A673 (cell line): Measurements from ENCODE around the gene DLGAP1. TPM values are rescaled to one million over a fixed set of nuclear protein-coding genes. Genes with fewer than 3 reads are reported as not detected.

ENCODE experiments used
- BruUV-seq: library from RNA; stranded (reverse); fragments of 400-500 nt; replicated peaks from 2 replicates; lab custom pipeline; 2021; lab: Mats Ljungman, UMichigan
- CTCF ChIA-PET: fragments of 300-600 bp; sonication (Branson Sonifier 250); formaldehyde crosslinking; loops from one replicate; lab custom pipeline; 2022; ENCODE audit warnings: antibody characterized with exemption; lab: Charles Lee
- POLR2A ChIA-PET: fragments of 300-600 bp; sonication (Branson Sonifier 250); formaldehyde crosslinking; loops from one replicate; lab custom pipeline; 2022; ENCODE audit warnings: antibody characterized with exemption; ENCODE audit not compliant: low non-redundant PET; lab: Charles Lee
- DNase-seq: peaks from one replicate; pipeline ENCODE4 v3.0.0-alpha.2; 2015; ENCODE audit warnings: low spot score
- H3K27ac ChIP-seq: fragments of 200-600 bp; sonication (generic); 2 replicates; pipeline ENCODE4 v1.5.1; 2016; ENCODE audit warnings: mixed run types, low read depth, mild to moderate bottlenecking, mixed read lengths, antibody characterized with exemption, low read length; ENCODE audit not compliant: poor library complexity, severe bottlenecking
- H3K27me3 ChIP-seq: fragments of 200-600 bp; sonication (generic); replicated peaks from 2 replicates; pipeline ENCODE4 v1.6.1; 2017; ENCODE audit warnings: mixed run types, low read depth, mild to moderate bottlenecking, mixed read lengths, antibody characterized with exemption, low read length; ENCODE audit not compliant: insufficient read depth, poor library complexity
- H3K36me3 ChIP-seq: fragments of 200-600 bp; sonication (generic); 2 replicates; pipeline ENCODE4 v1.6.1; 2016; ENCODE audit warnings: mixed run types, mild to moderate bottlenecking, mixed read lengths, antibody characterized with exemption, low read length; ENCODE audit not compliant: insufficient read depth, poor library complexity, severe bottlenecking
- H3K4me1 ChIP-seq: fragments of 200-600 bp; sonication (generic); 2 replicates; pipeline ENCODE4 v1.6.1; 2017; ENCODE audit warnings: mixed run types, mild to moderate bottlenecking, mixed read lengths, antibody characterized with exemption, low read length; ENCODE audit not compliant: insufficient read depth, poor library complexity, severe bottlenecking
- H3K4me3 ChIP-seq: fragments of 200-600 bp; sonication (generic); 2 replicates; pipeline ENCODE4 v1.5.1; 2016; ENCODE audit warnings: low read depth, mixed run types, mild to moderate bottlenecking, mixed read lengths, low read length; ENCODE audit not compliant: poor library complexity, severe bottlenecking
- H3K9me3 ChIP-seq: fragments of 200-600 bp; sonication (generic); 2 replicates; pipeline ENCODE4 v1.6.1; 2016; ENCODE audit warnings: mixed run types, low read depth, mild to moderate bottlenecking, mixed read lengths, antibody characterized with exemption, low read length; ENCODE audit not compliant: poor library complexity, severe bottlenecking
- CTCF ChIP-seq: fragments of 300-800, 200-600 bp; sonication (generic); conservative IDR thresholded peaks from 2 replicates; pipeline ENCODE4 v1.5.1; 2017; ENCODE audit warnings: low read depth, mild to moderate bottlenecking, antibody characterized with exemption, low read length, moderate library complexity, mixed read lengths
- EZH2 ChIP-seq: fragments of 200-600 bp; sonication (generic); IDR thresholded peaks from 2 replicates; pipeline ENCODE4 v1.6.1; 2017; ENCODE audit warnings: borderline replicate concordance, low read depth, mild to moderate bottlenecking, mixed read lengths, antibody characterized with exemption, low read length; ENCODE audit not compliant: poor library complexity, severe bottlenecking
- intact Hi-C: fragments of 100-400 bp; cut with micrococcal nuclease; formaldehyde crosslinking; loops from one replicate; pipeline ENCODE4 v1.10.0; 2022; ENCODE audit not compliant: unreplicated experiment
- total RNA-seq: library from RNA; stranded (reverse); gene quantifications from 2 replicates; pipeline ENCODE4 v1.2.3, GENCODE V29; 2021

The DLGAP1 gene
- total RNA-seq, 1 experiment from 2014 or later: 135 TPM

GRCh38 chr18:4454537-4455112 lies 482 bp downstream of the DLGAP1 start:
- Histone ChIP-seq H3K36me3 (no peaks in the 10 kb centered on the region), H3K9me3 (no peaks in the 10 kb centered on the region), H3K27me3 (no peaks in the 10 kb centered on the region), H3K4me1 (peaks cover 37% of the 10 kb centered on the region), H3K27ac (peak overlapping the region; percentile 64), H3K4me3 (peak overlapping the region; percentile 76)
- CTCF ChIA-PET: no interaction called here
- POLR2A ChIA-PET: no interaction called here
- no peak for DNase-seq
- TF ChIP-seq CTCF (no peak), EZH2 (no peak)
- BruUV-seq: no TSS peak
- intact Hi-C loops: loop anchor here (2.0 to 10.0 kb wide), 6 partner anchors 102 to 600 kb away; no protein-coding TSS in a partner anchor

- H3K9me3 ChIP-seq: no peaks in the 10 kb centered on the region
- H3K4me1 ChIP-seq: peaks cover 40% of the 10 kb centered on the region
- H3K36me3 ChIP-seq: no peaks in the 10 kb centered on the region
- CTCF ChIA-PET: no interaction called here
- peak overlapping the region; percentile 20 for H3K27ac ChIP-seq
- POLR2A ChIA-PET: no interaction called here
- BruUV-seq: TSS peak; percentile 95
- peak overlapping the region; percentile 76 for H3K4me3 ChIP-seq
- intact Hi-C loops: loop anchor here (2.0 to 10.0 kb wide), 6 partner anchors 102 to 601 kb away; no protein-coding TSS in a partner anchor
- peak; percentile 24; the same call in 1 of the 2 replicates for TF ChIP-seq CTCF
- no peak for TF ChIP-seq EZH2
- H3K27me3 ChIP-seq: no peaks in the 10 kb centered on the region
- peak; percentile 60 for DNase-seq
Measured at GRCh38 chr18:4453874-4454536, 1.1 kb downstream of the DLGAP1 start.

GRCh38 chr18:4453567-4453873 lies 1.6 kb downstream of the DLGAP1 start:
- CTCF ChIA-PET: interaction anchor here (1.0 kb wide), 1 partner anchor 1171 kb away, joined by 6 read pairs; no protein-coding TSS in a partner anchor
- peak overlapping the region; percentile 76 for H3K4me3 ChIP-seq
- no peaks in the 10 kb centered on the region for H3K27me3 ChIP-seq
- intact Hi-C loops: loop anchor here (5.0 to 10.0 kb wide), 5 partner anchors 101 to 601 kb away; no protein-coding TSS in a partner anchor
- peaks cover 40% of the 10 kb centered on the region for H3K4me1 ChIP-seq
- peak overlapping the region; percentile 20 for H3K27ac ChIP-seq
- no TSS peak for BruUV-seq
- no peaks in the 10 kb centered on the region for H3K9me3 ChIP-seq
- no peaks in the 10 kb centered on the region for H3K36me3 ChIP-seq
- peak; percentile 49 for DNase-seq
- TF ChIP-seq CTCF (no peak), EZH2 (no peak)
- POLR2A ChIA-PET: no interaction called here
